Retinal pigment epithelial cell (primary cell): ENCODE data around the gene METTL2B.
A peak's percentile ranks its signal among the peaks of the same experiment; 100 is the strongest.
"Not testable (repeated sequence)": the region's sequence is repeated elsewhere in the genome, so short reads cannot be mapped to it uniquely, and the experiment has no call there.

Source experiments
- DNase-seq: peaks from one replicate; pipeline ENCODE4 v3.0.0-alpha.2; 2010; ENCODE audit warnings: low read depth
- H3K4me3 ChIP-seq: 2 replicates; pipeline ENCODE4 v1.5.1; 2011; ENCODE audit warnings: mild to moderate bottlenecking, low read length, control low read depth, moderate library complexity
- CTCF ChIP-seq: conservative IDR thresholded peaks from 2 replicates; pipeline ENCODE4 v1.5.1; 2011; ENCODE audit warnings: low read depth, low read length, control low read depth, inconsistent platforms

Gene METTL2B

GRCh38 chr7:128497405-128497804 is 20.9 kb downstream of the METTL2B start:
- TF ChIP-seq CTCF = no peak
- DNase-seq = no peak
- no peak overlapping the region for H3K4me3 ChIP-seq

GRCh38 chr7:128505416-128505815 is 28.9 kb downstream of the METTL2B start:
- not testable (repeated sequence) for H3K4me3 ChIP-seq, DNase-seq

- not testable (repeated sequence) for DNase-seq, H3K4me3 ChIP-seq
Measured at GRCh38 chr7:128506819-128507218, 30.3 kb downstream of the METTL2B start.

- DNase-seq, H3K4me3 ChIP-seq: not testable (repeated sequence)
Measured at GRCh38 chr7:128507321-128507993, 30.9 kb downstream of the METTL2B start.

GRCh38 chr7:128511692-128512091 is 35.1 kb downstream of the METTL2B start:
- not testable (repeated sequence) for H3K4me3 ChIP-seq, DNase-seq

- H3K4me3 ChIP-seq, DNase-seq: not testable (repeated sequence)
Measured at GRCh38 chr7:128515232-128515631, 38.7 kb downstream of the METTL2B start.

GRCh38 chr7:128517023-128517422 is 40.5 kb downstream of the METTL2B start:
- DNase-seq, H3K4me3 ChIP-seq: not testable (repeated sequence)

- H3K4me3 ChIP-seq = not testable (repeated sequence)
- DNase-seq = peak; percentile 44
Measured at GRCh38 chr7:128523226-128523931, 46.8 kb downstream of the METTL2B start.

GRCh38 chr7:128523932-128524524 is 47.5 kb downstream of the METTL2B start:
- not testable (repeated sequence) for DNase-seq, H3K4me3 ChIP-seq

GRCh38 chr7:128525584-128525983 is 49.0 kb downstream of the METTL2B start:
- not testable (repeated sequence) for DNase-seq

GRCh38 chr7:128526062-128526466 is 49.5 kb downstream of the METTL2B start:
- DNase-seq, H3K4me3 ChIP-seq: not testable (repeated sequence)

More at GRCh38 chr7:128525584-128525983, 49.0 kb downstream of the METTL2B start:
- H3K4me3 ChIP-seq = not testable (repeated sequence)

GRCh38 chr7:128529191-128529590 is 52.6 kb downstream of the METTL2B start:
- H3K4me3 ChIP-seq, DNase-seq: not testable (repeated sequence)

GRCh38 chr7:128530121-128530854 is 53.7 kb downstream of the METTL2B start:
- H3K4me3 ChIP-seq = peak overlapping the region; percentile 45
- not testable (repeated sequence) for DNase-seq
